Measurements from ENCODE around the gene TTC39B. TPM values are rescaled to one million over a fixed set of nuclear protein-coding genes. Genes with fewer than 3 reads are reported as not detected.

TTC39B gene
- total and polyA plus RNA-seq, 2 donors (not counting 3 experiments of a cell fraction or from before 2014, with no cell fraction given): 1.0 to 5.4 TPM

DNA sequence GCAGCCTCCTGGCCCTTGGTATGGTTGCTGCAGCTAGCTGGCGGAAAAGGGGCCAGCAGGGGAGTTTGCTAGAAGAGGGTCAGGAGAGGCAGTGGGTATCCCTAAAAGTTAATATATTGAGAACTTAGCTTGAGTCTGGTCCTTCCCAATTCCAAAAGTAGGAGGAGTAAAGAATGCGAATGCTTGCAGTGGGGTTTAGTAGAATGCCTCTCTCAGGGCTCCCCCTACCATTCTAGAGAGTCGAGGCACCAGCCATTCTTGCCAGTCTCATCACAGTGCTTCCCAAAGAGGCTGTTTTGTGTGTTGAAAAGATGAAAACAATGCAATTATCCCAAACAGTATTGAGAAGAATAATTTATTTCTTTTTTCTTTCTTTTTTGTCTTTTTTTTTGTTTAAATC is 26.4 kb downstream of the TTC39B start:
- H3K4me1 ChIP-seq (ENCODE audit: control insufficient read depth, extremely low read depth, insufficient read depth, low read length): no peaks in the 10 kb centered on the region
- no peaks in the 10 kb centered on the region for H3K36me3 ChIP-seq (ENCODE audit: control insufficient read depth in 2 of 2, extremely low read depth in 1 of 2, insufficient read depth in 2 of 2, low read length in 2 of 2)
- no peaks in the 10 kb centered on the region for H3K9me3 ChIP-seq (replicated peaks; ENCODE audit: control insufficient read depth, insufficient read depth, low read length)
- H3K27ac ChIP-seq (ENCODE audit: insufficient read depth, low read depth, low read length): no peak overlapping the region
- FAIRE-seq: no peak
- dilution Hi-C loops (cut with MboI; ENCODE audit: extremely low pct_ligation_motif_present, low sequenced_read_pairs) (no loop called here), intact Hi-C loops (cut with micrococcal nuclease) (no loop called here)
- H3K4me2 ChIP-seq (ENCODE audit: insufficient read depth, low read length): no peak overlapping the region
- H3K27me3 ChIP-seq (ENCODE audit: control insufficient read depth in 2 of 2, insufficient read depth in 2 of 2, low read length in 2 of 2): no peaks in the 10 kb centered on the region
- H3K9me1 ChIP-seq (replicated peaks; ENCODE audit: control insufficient read depth, extremely low read depth, insufficient read depth, low read length): no peaks in the 10 kb centered on the region
- POLR2A ChIA-PET: no interaction called here
- no peaks in the 10 kb centered on the region for H4K20me1 ChIP-seq (replicated peaks; ENCODE audit: control insufficient read depth, extremely low read depth, insufficient read depth, low read length)
- CTCF ChIA-PET: interaction anchor here (0.8 kb wide), 1 partner anchor 326 kb away, joined by 3 read pairs; no protein-coding TSS in a partner anchor
- H2AFZ ChIP-seq (ENCODE audit: low read depth, low read length): no peak overlapping the region
- no TSS peak for BruUV-seq (replicated peaks)
- TF ChIP-seq CTCF (IDR thresholded peaks at IDR 0.05; ENCODE audit: extremely low read depth in 1 of 2, insufficient read depth in 1 of 2, low read depth in 1 of 2, low read length in 2 of 2) (no peak), FOS (IDR thresholded peaks at IDR 0.05; ENCODE audit: borderline replicate concordance, insufficient read depth, low read length) (no peak), MYC (IDR thresholded peaks at IDR 0.05; ENCODE audit: low read depth, low read length) (no peak), MAX (IDR thresholded peaks at IDR 0.05; ENCODE audit: insufficient read depth, insufficient read length) (no peak), POLR2A (IDR thresholded peaks at IDR 0.05; ENCODE audit: low read depth, low read length) (no peak), EZH2 (IDR thresholded peaks at IDR 0.05; ENCODE audit: borderline replicate concordance, low read depth, low read length, severe bottlenecking) (no peak), GATA2 (IDR thresholded peaks at IDR 0.05; ENCODE audit: insufficient read depth, insufficient read length, low read depth, low read length) (no peak), POLR2AphosphoS5 (IDR thresholded peaks at IDR 0.05; ENCODE audit: insufficient read depth, low read depth, low read length) (no peak), JUN (IDR thresholded peaks at IDR 0.05; ENCODE audit: borderline replicate concordance, insufficient read depth, insufficient read length, low read depth) (no peak)
- no peak overlapping the region for H3K9ac ChIP-seq (replicated peaks; ENCODE audit: extremely low read depth, insufficient read depth, low read length)
- H3K79me2 ChIP-seq (ENCODE audit: control insufficient read depth, insufficient read depth, low read length): no peaks in the 10 kb centered on the region
- no peak overlapping the region for H3K4me3 ChIP-seq (replicated peaks in 1 of 3; ENCODE audit: insufficient read depth in 1 of 3, low read depth in 1 of 3, low read length in 3 of 3)
- no peak for DNase-seq (ENCODE audit: low read depth, low spot score)

All from endothelial cell of umbilical vein (primary cell).